ENCODE measurements around the gene CASZ1.

CASZ1 gene

DNA sequence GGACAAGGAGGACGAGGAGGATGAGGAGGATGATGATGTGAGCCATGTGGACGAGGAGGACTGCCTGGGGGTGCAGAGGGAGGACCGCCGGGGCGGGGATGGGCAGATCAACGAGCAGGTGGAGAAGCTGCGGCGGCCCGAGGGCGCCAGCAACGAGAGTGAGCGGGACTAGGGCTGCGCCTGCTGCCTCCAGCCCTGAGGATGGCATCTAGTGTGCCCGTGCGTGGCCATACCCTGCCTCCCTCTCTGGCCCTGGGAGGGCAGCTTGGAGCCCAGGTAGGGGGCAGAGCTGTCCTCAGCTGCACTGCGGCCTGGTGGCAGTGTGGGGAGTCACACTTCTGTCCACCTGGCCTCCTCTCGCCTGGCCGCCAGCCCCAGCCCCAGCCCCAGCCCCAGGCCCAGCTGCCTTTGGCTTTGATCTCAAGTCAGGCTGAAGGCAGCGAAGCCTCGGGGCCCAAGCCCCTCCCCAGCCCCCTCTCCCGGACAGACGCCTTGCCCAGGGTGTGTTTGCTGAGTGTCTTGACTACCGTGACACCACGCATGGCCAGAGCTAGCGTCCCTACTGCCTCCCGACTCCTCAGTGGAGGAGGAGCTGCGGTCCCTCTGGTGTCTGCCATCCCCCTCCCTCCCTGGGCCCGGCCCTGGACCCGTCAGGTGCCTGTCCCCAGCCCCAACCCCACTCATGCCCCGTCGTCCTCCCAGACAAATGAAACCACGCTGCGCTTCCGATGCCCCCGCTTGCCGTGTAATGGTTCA lies 166.5 kb downstream of the CASZ1 start:
- TF ChIP-seq EGR1 (IDR thresholded peaks at IDR 0.05) (no peak), FOXM1 (IDR thresholded peaks at IDR 0.05; ENCODE audit: borderline replicate concordance, low read depth) (no peak), NFIC (IDR thresholded peaks at IDR 0.05) (no peak), TAF1 (IDR thresholded peaks at IDR 0.05; ENCODE audit: low read depth) (no peak)
- TF ChIP-seq, protein P1, sequence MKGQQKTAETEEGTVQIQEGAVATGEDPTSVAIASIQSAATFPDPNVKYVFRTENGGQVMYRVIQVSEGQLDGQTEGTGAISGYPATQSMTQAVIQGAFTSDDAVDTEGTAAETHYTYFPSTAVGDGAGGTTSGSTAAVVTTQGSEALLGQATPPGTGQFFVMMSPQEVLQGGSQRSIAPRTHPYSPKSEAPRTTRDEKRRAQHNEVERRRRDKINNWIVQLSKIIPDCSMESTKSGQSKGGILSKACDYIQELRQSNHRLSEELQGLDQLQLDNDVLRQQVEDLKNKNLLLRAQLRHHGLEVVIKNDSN (IDR thresholded peaks at IDR 0.05) = no peak

DNA sequence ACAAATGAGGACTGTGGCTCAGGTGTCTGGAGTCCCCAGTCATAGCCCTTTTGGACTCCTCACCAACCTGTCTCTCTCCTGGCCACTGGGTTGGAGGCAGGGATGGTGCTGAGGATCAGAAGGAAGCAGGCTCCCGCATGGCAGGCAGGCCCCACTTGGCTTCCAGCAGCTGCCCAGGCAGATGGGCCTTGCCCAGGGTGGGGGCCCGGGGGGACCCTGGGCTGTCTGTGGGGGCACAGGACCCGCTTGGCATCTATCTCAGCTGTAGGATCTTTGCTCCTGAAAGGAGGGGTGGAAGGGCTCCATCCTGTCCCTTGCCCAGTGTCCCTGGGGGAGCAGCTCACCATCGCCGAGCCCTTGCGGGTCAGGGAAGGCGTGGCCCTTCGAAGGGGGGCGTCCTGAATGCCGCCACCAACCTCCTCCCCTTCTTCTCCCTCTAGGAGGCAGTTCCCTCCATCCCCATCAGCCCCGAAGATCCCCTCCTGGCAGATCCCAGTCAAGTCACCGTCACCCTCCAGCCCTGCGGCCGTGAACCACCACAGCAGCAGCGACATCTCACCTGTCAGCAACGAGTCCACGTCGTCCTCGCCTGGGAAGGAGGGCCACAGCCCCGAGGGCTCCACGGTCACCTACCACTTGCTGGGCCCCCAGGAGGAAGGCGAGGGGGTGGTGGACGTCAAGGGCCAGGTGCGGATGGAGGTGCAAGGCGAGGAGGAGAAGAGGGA lies 167.2 kb downstream of the CASZ1 start:
- TF ChIP-seq FOXM1 (IDR thresholded peaks at IDR 0.05; ENCODE audit: borderline replicate concordance, low read depth) = no peak
- TF ChIP-seq NFIC (IDR thresholded peaks at IDR 0.05) = no peak
- TF ChIP-seq EGR1 (IDR thresholded peaks at IDR 0.05) = no peak
- TF ChIP-seq ZBTB7A (IDR thresholded peaks at IDR 0.05; ENCODE audit: low read depth) = no peak

DNA sequence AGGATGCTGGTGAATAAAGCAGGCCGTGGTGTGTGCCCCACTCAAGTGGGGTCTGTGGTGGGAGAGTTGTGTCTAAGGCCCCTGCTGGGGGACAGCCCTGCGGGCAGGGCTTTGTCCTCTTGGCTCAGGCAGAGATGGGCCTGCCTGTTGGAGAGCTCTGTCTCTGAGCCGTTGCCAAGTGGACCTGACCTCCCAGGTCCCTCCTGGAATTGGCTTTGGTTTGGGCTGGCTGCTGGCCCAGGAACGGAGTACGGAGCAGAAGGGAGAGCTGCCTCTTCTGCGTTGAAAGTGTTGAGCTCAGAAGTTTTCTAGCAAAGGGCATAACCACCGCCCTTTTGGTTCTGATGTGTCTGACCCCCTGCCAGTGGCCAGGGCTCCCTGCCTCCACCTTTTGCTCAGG lies 167.8 kb downstream of the CASZ1 start:
- TF ChIP-seq EGR1 (IDR thresholded peaks at IDR 0.05) (no peak), YY1 (IDR thresholded peaks at IDR 0.05; ENCODE audit: low read depth) (no peak), CEBPB (IDR thresholded peaks at IDR 0.05) (no peak)

DNA sequence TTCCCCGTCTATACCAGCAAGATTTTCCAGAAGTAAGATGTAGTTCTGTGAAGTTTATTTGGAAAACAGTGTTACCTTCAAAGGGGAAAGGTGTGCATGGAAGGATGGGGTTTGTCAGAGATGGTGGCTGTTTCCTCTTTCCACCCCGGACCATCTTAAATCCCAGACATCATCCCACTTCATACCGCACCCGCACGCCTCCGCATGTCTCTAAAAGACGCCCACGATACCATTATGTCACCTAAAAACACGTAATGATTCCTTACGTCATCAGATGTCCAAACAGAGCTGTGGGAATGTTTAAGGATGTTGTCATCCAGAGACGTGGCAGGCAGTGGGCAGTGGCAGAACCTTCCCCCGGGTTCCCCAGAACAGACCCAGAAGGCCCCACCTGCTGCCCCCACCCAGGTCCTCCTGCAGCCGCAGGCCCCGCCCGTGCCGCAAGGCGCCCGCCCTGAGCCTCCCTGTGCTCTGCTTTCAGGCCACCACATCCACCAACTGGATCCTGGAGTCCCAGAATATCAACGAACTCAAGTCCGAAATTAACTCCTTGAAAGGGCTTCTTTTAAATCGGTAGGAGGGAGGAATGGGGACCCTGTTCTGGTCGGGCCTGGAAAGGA lies 169.5 kb downstream of the CASZ1 start:
- TF ChIP-seq ZBTB7A (IDR thresholded peaks at IDR 0.05; ENCODE audit: low read depth) = no peak

DNA sequence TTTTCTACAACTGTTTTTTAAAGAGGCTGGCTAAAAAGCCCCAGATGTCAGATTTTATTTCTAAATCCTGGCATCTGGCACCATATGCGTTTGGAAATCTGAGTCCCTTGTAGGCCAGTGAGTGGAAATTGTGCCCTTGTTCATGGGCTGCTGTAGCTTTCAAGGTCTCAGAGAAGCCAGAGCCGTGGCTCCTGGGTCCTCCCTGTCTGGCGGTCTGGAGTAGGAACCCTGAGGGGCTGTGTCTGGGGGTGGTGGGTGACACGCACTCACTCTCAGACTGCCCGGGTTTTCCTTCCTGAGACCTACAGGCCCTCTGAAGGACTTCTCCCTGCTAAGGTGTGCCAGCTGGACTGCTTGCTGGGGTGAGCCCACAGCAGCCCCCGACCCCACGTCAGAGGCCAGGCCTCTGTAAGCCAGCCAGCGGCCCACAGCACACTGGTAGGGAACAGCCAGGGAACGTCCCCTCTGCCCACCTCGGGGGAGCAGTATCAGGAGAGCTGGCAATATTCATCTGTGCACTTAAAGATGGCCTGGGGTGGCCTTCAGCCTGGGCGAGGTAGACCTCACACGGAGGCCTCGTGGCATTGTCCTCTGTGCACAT lies 170.2 kb downstream of the CASZ1 start:
- TF ChIP-seq, protein P1 (IDR thresholded peaks at IDR 0.05) = no peak
- TF ChIP-seq CREB1 (IDR thresholded peaks at IDR 0.05; ENCODE audit: low read depth) = no peak
- TF ChIP-seq EP300 (IDR thresholded peaks at IDR 0.05; ENCODE audit: borderline replicate concordance) = no peak
- no peak for TF ChIP-seq YY1 (IDR thresholded peaks at IDR 0.05; ENCODE audit: low read depth)
- TF ChIP-seq ZBTB7A (IDR thresholded peaks at IDR 0.05; ENCODE audit: low read depth) = no peak
- TF ChIP-seq NFIC (IDR thresholded peaks at IDR 0.05) = no peak
- no peak for TF ChIP-seq EGR1 (IDR thresholded peaks at IDR 0.05)
- TF ChIP-seq FOXM1 (IDR thresholded peaks at IDR 0.05; ENCODE audit: borderline replicate concordance, low read depth) = no peak

DNA sequence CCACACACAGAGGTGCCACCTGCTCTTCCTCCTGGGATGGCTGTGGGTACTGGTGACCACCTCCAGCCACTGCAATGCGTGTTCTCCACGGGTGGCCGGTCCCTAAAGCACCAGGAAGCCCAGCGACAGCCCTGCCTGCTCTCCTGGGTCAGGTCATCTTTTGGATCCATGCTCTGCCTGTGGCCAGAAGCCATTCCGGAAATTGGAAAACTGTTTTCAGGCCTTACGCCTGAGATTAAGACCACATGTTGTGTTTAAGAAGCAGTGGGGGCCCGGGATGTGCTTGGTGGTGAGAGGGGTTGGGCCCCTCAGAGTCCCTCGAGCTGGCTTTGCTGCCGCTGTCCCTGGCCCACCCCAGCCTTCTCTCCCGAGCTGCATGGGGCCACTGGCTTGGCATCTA lies 170.9 kb downstream of the CASZ1 start:
- no peak for TF ChIP-seq TCF12 (IDR thresholded peaks at IDR 0.05; ENCODE audit: low read depth)
- TF ChIP-seq YY1 (IDR thresholded peaks at IDR 0.05; ENCODE audit: low read depth) = no peak
- no peak for TF ChIP-seq ZBTB7A (IDR thresholded peaks at IDR 0.05; ENCODE audit: low read depth)
- TF ChIP-seq, protein P2, sequence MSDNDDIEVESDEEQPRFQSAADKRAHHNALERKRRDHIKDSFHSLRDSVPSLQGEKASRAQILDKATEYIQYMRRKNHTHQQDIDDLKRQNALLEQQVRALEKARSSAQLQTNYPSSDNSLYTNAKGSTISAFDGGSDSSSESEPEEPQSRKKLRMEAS (IDR thresholded peaks at IDR 0.05) = no peak
- TF ChIP-seq TEAD4 (IDR thresholded peaks at IDR 0.05) = no peak
- TF ChIP-seq FOXM1 (IDR thresholded peaks at IDR 0.05; ENCODE audit: borderline replicate concordance, low read depth) = no peak
- no peak for TF ChIP-seq CEBPB (IDR thresholded peaks at IDR 0.05)
- no peak for TF ChIP-seq NFIC (IDR thresholded peaks at IDR 0.05)
- no peak for TF ChIP-seq EGR1 (IDR thresholded peaks at IDR 0.05)

DNA sequence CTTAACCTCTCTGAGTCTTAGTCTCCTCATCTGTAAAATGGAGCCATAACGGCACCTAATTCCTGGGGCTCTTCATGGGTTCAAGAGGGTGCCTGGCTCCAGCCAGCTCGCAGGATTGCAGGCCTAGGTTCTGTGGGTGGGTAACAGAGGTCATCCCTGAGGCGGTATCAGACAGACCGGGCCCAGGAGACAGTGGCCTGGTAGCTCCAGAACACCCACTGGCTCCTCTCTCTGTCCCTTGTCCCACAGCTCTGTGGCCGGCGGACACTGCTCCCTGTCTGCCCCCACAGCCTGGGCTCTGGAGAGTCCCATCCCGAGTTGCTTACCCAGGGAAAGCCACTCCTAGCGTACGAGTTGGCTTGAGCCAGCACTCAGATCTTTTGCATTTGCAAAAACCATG lies 171.4 kb downstream of the CASZ1 start:
- no peak for TF ChIP-seq TAF1 (IDR thresholded peaks at IDR 0.05; ENCODE audit: low read depth)
- TF ChIP-seq EP300 (IDR thresholded peaks at IDR 0.05; ENCODE audit: borderline replicate concordance) = no peak
- no peak for TF ChIP-seq NFIC (IDR thresholded peaks at IDR 0.05)
- no peak for TF ChIP-seq EGR1 (IDR thresholded peaks at IDR 0.05)
- TF ChIP-seq FOXM1 (IDR thresholded peaks at IDR 0.05; ENCODE audit: borderline replicate concordance, low read depth) = no peak
- no peak for TF ChIP-seq CREB1 (IDR thresholded peaks at IDR 0.05; ENCODE audit: low read depth)
- TF ChIP-seq, protein P2 (IDR thresholded peaks at IDR 0.05) = no peak
- TF ChIP-seq, protein P1 (IDR thresholded peaks at IDR 0.05) = no peak
- no peak for TF ChIP-seq TEAD4 (IDR thresholded peaks at IDR 0.05)
- no peak for TF ChIP-seq YY1 (IDR thresholded peaks at IDR 0.05; ENCODE audit: low read depth)
- TF ChIP-seq TCF12 (IDR thresholded peaks at IDR 0.05; ENCODE audit: low read depth) = no peak
- TF ChIP-seq, protein P3, sequence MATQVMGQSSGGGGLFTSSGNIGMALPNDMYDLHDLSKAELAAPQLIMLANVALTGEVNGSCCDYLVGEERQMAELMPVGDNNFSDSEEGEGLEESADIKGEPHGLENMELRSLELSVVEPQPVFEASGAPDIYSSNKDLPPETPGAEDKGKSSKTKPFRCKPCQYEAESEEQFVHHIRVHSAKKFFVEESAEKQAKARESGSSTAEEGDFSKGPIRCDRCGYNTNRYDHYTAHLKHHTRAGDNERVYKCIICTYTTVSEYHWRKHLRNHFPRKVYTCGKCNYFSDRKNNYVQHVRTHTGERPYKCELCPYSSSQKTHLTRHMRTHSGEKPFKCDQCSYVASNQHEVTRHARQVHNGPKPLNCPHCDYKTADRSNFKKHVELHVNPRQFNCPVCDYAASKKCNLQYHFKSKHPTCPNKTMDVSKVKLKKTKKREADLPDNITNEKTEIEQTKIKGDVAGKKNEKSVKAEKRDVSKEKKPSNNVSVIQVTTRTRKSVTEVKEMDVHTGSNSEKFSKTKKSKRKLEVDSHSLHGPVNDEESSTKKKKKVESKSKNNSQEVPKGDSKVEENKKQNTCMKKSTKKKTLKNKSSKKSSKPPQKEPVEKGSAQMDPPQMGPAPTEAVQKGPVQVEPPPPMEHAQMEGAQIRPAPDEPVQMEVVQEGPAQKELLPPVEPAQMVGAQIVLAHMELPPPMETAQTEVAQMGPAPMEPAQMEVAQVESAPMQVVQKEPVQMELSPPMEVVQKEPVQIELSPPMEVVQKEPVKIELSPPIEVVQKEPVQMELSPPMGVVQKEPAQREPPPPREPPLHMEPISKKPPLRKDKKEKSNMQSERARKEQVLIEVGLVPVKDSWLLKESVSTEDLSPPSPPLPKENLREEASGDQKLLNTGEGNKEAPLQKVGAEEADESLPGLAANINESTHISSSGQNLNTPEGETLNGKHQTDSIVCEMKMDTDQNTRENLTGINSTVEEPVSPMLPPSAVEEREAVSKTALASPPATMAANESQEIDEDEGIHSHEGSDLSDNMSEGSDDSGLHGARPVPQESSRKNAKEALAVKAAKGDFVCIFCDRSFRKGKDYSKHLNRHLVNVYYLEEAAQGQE (IDR thresholded peaks at IDR 0.05; ENCODE audit: low read depth) = no peak
- no peak for TF ChIP-seq CEBPB (IDR thresholded peaks at IDR 0.05)
- no peak for TF ChIP-seq RAD21 (IDR thresholded peaks at IDR 0.05; ENCODE audit: low read depth)
- TF ChIP-seq ZBTB7A (IDR thresholded peaks at IDR 0.05; ENCODE audit: low read depth) = no peak

Measured in Ishikawa (cell line).